RWPE2 (cell line): ENCODE results near the gene GDPD5.

ENCODE experiments used
- ATAC-seq: fragments of 200-7000 bp; cut with Tn5 transposase; 3 replicates; pipeline ENCODE4 v1.9.1; 2021; ENCODE audit warnings: low read depth
- DNase-seq: peaks from one replicate; pipeline ENCODE4 v3.0.0-alpha.2; 2020; ENCODE audit warnings: low spot score
- H3K27ac ChIP-seq: fragments of 450-650 bp; 2 replicates; pipeline ENCODE4 v1.5.1; 2017; ENCODE audit warnings: mild to moderate bottlenecking; ENCODE audit not compliant: poor library complexity, severe bottlenecking
- H3K27me3 ChIP-seq: fragments of 250-450 bp; sonication (Bioruptor Pico); 2 replicates; pipeline ENCODE4 v1.5.1; 2021; ENCODE audit warnings: mild to moderate bottlenecking, moderate library complexity; ENCODE audit not compliant: insufficient read depth, poor library complexity, severe bottlenecking
- H3K36me3 ChIP-seq: fragments of 250-450 bp; sonication (Bioruptor Pico); 2 replicates; pipeline ENCODE4 v1.5.1; 2020; ENCODE audit warnings: low read depth, mild to moderate bottlenecking, moderate library complexity
- H3K4me1 ChIP-seq: fragments of 250-450 bp; sonication (Bioruptor Pico); 2 replicates; pipeline ENCODE4 v1.5.1; 2021; ENCODE audit warnings: mild to moderate bottlenecking, moderate library complexity; ENCODE audit not compliant: insufficient read depth, poor library complexity, severe bottlenecking
- H3K4me3 ChIP-seq: fragments of 250-450 bp; sonication (Bioruptor Pico); 2 replicates; pipeline ENCODE4 v1.5.1; 2021; ENCODE audit warnings: mild to moderate bottlenecking, moderate library complexity; ENCODE audit not compliant: severe bottlenecking
- H3K9me3 ChIP-seq: fragments of 250-450 bp; sonication (Bioruptor Pico); 2 replicates; pipeline ENCODE4 v1.5.1; 2021; ENCODE audit warnings: mild to moderate bottlenecking, moderate library complexity; ENCODE audit not compliant: severe bottlenecking
- CTCF ChIP-seq: fragments of 450-650 bp; IDR thresholded peaks from one replicate; pipeline ENCODE4 v1.5.1; 2017; ENCODE audit warnings: mild to moderate bottlenecking, moderate library complexity; ENCODE audit not compliant: poor library complexity, severe bottlenecking

Gene GDPD5

GRCh38 chr11:75476739-75477613 is 48.8 kb downstream of the GDPD5 start:
- no peak for DNase-seq
- no peaks in the 10 kb centered on the region for H3K36me3 ChIP-seq
- TF ChIP-seq CTCF, result no peak
- H3K27me3 ChIP-seq, result no peaks in the 10 kb centered on the region
- H3K9me3 ChIP-seq, result no peaks in the 10 kb centered on the region
- no peak overlapping the region for H3K27ac ChIP-seq
- no peaks in the 10 kb centered on the region for H3K4me1 ChIP-seq
- H3K4me3 ChIP-seq, result no peak overlapping the region
- ATAC-seq, result no peak

- H3K27me3 ChIP-seq, result no peaks in the 10 kb centered on the region
- H3K4me1 ChIP-seq, result no peaks in the 10 kb centered on the region
- ATAC-seq (peak; percentile 7; the same call in 1 of the 3 replicates), DNase-seq (no peak)
- no peak overlapping the region for H3K4me3 ChIP-seq
- H3K9me3 ChIP-seq, result no peaks in the 10 kb centered on the region
- H3K36me3 ChIP-seq, result no peaks in the 10 kb centered on the region
- TF ChIP-seq CTCF, result no peak
- no peak overlapping the region for H3K27ac ChIP-seq
Observed at GRCh38 chr11:75475767-75476650, 49.7 kb downstream of the GDPD5 start.

GRCh38 chr11:75474878-75475766 is 50.6 kb downstream of the GDPD5 start:
- DNase-seq (no peak), ATAC-seq (no peak)
- no peaks in the 10 kb centered on the region for H3K27me3 ChIP-seq
- H3K9me3 ChIP-seq, result no peaks in the 10 kb centered on the region
- H3K4me3 ChIP-seq, result no peak overlapping the region
- no peaks in the 10 kb centered on the region for H3K4me1 ChIP-seq
- no peak overlapping the region for H3K27ac ChIP-seq
- TF ChIP-seq CTCF, result no peak
- H3K36me3 ChIP-seq, result no peaks in the 10 kb centered on the region

- DNase-seq (no peak), ATAC-seq (no peak)
- no peaks in the 10 kb centered on the region for H3K9me3 ChIP-seq
- TF ChIP-seq CTCF, result no peak
- no peak overlapping the region for H3K27ac ChIP-seq
- no peaks in the 10 kb centered on the region for H3K36me3 ChIP-seq
- H3K4me3 ChIP-seq, result no peak overlapping the region
- H3K4me1 ChIP-seq, result no peaks in the 10 kb centered on the region
- H3K27me3 ChIP-seq, result no peaks in the 10 kb centered on the region
Observed at GRCh38 chr11:75474240-75474639, 51.5 kb downstream of the GDPD5 start.
